Activated T-cell treated with anti-CD3 and anti-CD28 coated beads, Interleukin-2, amount 50 U/mL, for 72 hours (primary cell): ENCODE results near the gene CAMSAP1. TPM values are rescaled to one million over a fixed set of nuclear protein-coding genes. Genes with fewer than 3 reads are reported as not detected.
A peak's percentile ranks its signal among the peaks of the same experiment; 100 is the strongest.
"Not testable (repeated sequence)": the region's sequence is repeated elsewhere in the genome, so short reads cannot be mapped to it uniquely, and the experiment has no call there.

Experiments
- ATAC-seq, 2 donors: fragments of 150-1000 bp; cut with Tn5 transposase; replicated peaks in 1 of 2; 2 replicates each; pipeline ENCODE4 v1.10.0; 2021; ENCODE audit warnings: moderate library complexity in 2 of 2, mild to moderate bottlenecking in 1 of 2
- DNase-seq, 2 donors: peaks; one replicate each; pipeline ENCODE4 v3.0.0; 2021 to 2022; ENCODE audit warnings: mixed read lengths in 1 of 2
- H3K27ac Mint-ChIP-seq: one replicate; pipeline ENCODE4 v1.8.0; 2022; ENCODE audit warnings: mild to moderate bottlenecking, moderate library complexity, mixed read lengths
- H3K27me3 Mint-ChIP-seq: one replicate; pipeline ENCODE4 v1.8.0; 2022; ENCODE audit warnings: low read depth, mixed read lengths
- H3K36me3 Mint-ChIP-seq, 2 donors: one replicate each; pipeline ENCODE4 v1.8.0; 2022; ENCODE audit warnings: mixed read lengths in 2 of 2, mild to moderate bottlenecking in 1 of 2; ENCODE audit not compliant: insufficient read depth in 2 of 2
- H3K4me1 Mint-ChIP-seq: one replicate; pipeline ENCODE4 v1.8.0; 2022; ENCODE audit warnings: low read depth, mixed read lengths
- H3K4me3 Mint-ChIP-seq, 2 donors: one replicate each; pipeline ENCODE4 v1.8.0; 2022; ENCODE audit warnings: mild to moderate bottlenecking in 2 of 2, mixed read lengths in 2 of 2, moderate library complexity in 2 of 2
- H3K9me3 Mint-ChIP-seq, 2 donors: one replicate each; pipeline ENCODE4 v1.8.0; 2022; ENCODE audit warnings: mixed read lengths in 2 of 2
- total RNA-seq, 2 donors: library from RNA; stranded (reverse); gene quantifications; one replicate each; pipeline ENCODE4 v1.2.3, GENCODE V29; 2022

The CAMSAP1 gene
- total RNA-seq, 2 donors from 2014 or later = 42.2 to 53.4 TPM

DNA sequence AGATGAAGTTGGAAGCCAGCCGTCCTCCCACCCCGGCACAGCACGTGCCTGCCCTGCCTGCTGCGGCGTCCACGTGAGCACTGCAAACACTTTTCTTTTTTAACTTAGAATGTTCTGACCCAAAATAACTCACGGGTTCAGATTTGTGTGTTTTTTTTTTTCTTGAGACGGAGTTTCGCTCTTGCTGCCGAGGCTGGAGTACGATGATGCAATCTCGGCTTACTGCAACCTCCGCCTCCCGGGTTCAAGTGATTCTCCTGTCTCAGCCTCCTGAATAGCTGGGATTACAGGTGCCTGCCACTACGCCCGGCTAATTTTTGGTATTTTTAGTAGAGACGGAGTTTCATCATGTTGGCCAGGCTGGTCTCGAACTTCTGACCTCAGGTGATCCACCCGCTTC is 39.8 kb upstream of the CAMSAP1 start:
- H3K4me1 Mint-ChIP-seq, H3K9me3 Mint-ChIP-seq, H3K4me3 Mint-ChIP-seq, H3K27ac Mint-ChIP-seq, H3K27me3 Mint-ChIP-seq, ATAC-seq, DNase-seq: not testable (repeated sequence)
- peaks cover 9 to 33% of the 10 kb centered on the region in 2 donors for H3K36me3 Mint-ChIP-seq

DNA sequence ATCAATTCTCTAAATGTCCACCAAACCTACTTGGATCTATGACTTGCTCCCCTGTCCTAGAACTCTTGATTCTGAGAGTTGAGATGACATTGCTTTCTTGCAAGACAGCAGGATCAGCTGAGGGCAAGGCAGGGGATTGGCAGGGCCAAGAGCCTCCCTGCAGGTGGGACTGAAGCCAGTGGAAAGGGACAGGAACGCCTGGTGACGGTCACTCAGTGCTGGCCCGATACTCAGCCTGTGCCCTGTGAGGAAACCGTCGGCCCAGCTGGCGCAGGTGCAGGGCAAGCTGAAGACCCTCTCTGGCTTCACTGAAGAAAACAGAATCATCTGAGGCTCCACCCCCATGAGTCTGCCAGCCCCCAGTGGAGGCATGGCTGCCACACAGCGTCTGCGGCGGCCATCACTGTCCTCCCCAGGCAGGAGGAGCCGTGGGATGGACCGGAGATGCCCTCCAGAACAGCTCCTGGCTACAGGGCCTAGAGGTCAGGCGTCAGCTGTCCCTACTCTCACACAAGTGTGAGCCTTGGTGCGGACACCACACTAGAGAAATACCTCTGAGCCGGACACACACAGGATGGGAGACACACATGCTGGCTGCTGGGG is 39.1 kb upstream of the CAMSAP1 start:
- Mint-ChIP-seq H3K27ac (no peak overlapping the region), H3K4me1 (peaks cover 4% of the 10 kb centered on the region), H3K4me3 (no peak overlapping the region), H3K36me3 (peaks cover 13 to 36% of the 10 kb centered on the region in 2 donors), H3K9me3 (no peaks in the 10 kb centered on the region), H3K27me3 (no peaks in the 10 kb centered on the region)
- no peak for DNase-seq
- ATAC-seq = no peak

GRCh38 chr9:135945969-135946368 is 38.6 kb upstream of the CAMSAP1 start:
- H3K27ac Mint-ChIP-seq = no peak overlapping the region
- no peaks in the 10 kb centered on the region for H3K9me3 Mint-ChIP-seq

GRCh38 chr9:135944444-135945252 is 37.3 kb upstream of the CAMSAP1 start:
- ATAC-seq = no peak
- Mint-ChIP-seq H3K9me3 (no peaks in the 10 kb centered on the region), H3K4me3 (no peak overlapping the region), H3K36me3 (peaks cover 13 to 32% of the 10 kb centered on the region in 2 donors), H3K4me1 (peaks cover 8% of the 10 kb centered on the region), H3K27ac (no peak overlapping the region), H3K27me3 (no peaks in the 10 kb centered on the region)
- DNase-seq = no peak

More at GRCh38 chr9:135945969-135946368, 38.6 kb upstream of the CAMSAP1 start:
- peaks cover 4% of the 10 kb centered on the region for H3K4me1 Mint-ChIP-seq
- H3K27me3 Mint-ChIP-seq = no peaks in the 10 kb centered on the region
- H3K4me3 Mint-ChIP-seq = no peak overlapping the region
- peaks cover 13 to 36% of the 10 kb centered on the region in 2 donors for H3K36me3 Mint-ChIP-seq
- no peak for ATAC-seq
- no peak for DNase-seq

DNA sequence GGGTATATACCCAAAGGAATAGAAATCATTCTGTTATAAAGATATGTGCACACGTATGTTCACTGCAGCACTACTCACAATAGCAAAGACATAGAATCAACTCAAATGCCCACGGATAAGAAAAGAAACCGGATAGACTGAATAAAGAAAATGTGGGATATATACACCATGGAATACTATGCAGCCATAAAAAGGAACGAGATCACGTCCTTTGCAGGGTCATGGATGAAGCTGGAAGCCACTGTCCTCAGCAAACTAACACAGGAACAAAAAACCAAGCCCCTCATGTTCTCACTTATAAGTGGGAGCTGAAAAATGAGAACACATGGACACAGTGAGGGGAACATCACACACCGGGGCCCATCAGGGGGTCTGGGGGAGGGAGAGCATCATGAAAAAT is 36.3 kb upstream of the CAMSAP1 start:
- not testable (repeated sequence) for H3K27ac Mint-ChIP-seq, H3K9me3 Mint-ChIP-seq, ATAC-seq, H3K27me3 Mint-ChIP-seq, DNase-seq, H3K4me3 Mint-ChIP-seq
- peaks cover 17 to 29% of the 10 kb centered on the region in 2 donors for H3K36me3 Mint-ChIP-seq
- H3K4me1 Mint-ChIP-seq = peaks cover 14% of the 10 kb centered on the region

GRCh38 chr9:135941288-135941995 is 34.1 kb upstream of the CAMSAP1 start:
- H3K27ac Mint-ChIP-seq = no peak overlapping the region
- peaks cover 19 to 38% of the 10 kb centered on the region in 2 donors for H3K36me3 Mint-ChIP-seq
- no peak for ATAC-seq
- H3K27me3 Mint-ChIP-seq = no peaks in the 10 kb centered on the region
- no peak overlapping the region for H3K4me3 Mint-ChIP-seq
- no peak for DNase-seq
- peaks cover 20% of the 10 kb centered on the region for H3K4me1 Mint-ChIP-seq
- peaks cover 0 to 4% of the 10 kb centered on the region in 2 donors for H3K9me3 Mint-ChIP-seq

DNA sequence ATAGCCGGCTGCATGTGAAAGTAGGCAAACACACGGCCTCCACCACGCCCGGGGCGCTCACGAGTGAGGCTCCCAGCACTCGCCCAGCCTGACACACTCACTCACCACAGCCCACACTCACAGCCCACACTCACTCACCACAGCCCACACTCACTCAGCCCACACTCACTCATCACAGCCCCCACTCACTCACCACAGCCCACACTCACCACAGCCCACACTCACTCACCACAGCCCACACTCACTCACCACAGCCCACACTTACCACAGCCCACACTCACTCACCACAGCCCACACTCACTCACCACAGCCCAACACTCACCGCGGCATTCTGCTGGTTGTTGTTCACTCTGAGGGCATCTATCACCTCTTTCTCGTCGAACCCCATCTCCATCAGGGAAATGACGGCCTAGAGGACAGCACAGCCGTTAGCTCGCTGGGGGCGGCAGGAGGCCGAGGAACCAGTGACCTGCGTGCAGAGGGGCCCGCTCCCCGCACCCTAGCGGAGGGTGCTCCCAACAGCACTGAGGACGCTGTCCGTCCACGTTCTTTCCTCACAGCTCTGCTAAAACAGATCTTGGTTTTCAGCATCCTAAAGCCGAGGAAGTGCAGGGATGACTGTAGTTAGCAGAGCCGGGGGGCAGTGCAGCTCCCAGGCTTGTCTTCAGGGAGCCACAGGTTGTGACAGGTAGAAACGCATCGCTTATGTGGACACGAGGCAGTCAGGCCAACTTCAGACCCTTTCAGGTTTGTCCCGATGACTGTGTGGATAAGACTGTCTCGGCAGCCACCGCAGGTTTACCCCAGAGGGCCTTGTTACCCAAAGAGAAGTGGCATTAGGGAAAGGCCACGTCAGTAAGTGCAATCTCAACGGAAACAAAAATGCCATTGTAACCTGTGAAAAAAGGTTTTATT is 32.3 kb upstream of the CAMSAP1 start:
- Mint-ChIP-seq H3K27ac (peak overlapping the region; percentile 99), H3K4me1 (peaks cover 20% of the 10 kb centered on the region), H3K36me3 (peaks cover 20 to 39% of the 10 kb centered on the region in 2 donors), H3K4me3 (peak overlapping the region; percentile 10 to 50), H3K27me3 (no peaks in the 10 kb centered on the region), H3K9me3 (peaks cover 0 to 4% of the 10 kb centered on the region in 2 donors)
- DNase-seq (peak; percentile 82 to 84), ATAC-seq (peak; percentile 92 to 98)

DNA sequence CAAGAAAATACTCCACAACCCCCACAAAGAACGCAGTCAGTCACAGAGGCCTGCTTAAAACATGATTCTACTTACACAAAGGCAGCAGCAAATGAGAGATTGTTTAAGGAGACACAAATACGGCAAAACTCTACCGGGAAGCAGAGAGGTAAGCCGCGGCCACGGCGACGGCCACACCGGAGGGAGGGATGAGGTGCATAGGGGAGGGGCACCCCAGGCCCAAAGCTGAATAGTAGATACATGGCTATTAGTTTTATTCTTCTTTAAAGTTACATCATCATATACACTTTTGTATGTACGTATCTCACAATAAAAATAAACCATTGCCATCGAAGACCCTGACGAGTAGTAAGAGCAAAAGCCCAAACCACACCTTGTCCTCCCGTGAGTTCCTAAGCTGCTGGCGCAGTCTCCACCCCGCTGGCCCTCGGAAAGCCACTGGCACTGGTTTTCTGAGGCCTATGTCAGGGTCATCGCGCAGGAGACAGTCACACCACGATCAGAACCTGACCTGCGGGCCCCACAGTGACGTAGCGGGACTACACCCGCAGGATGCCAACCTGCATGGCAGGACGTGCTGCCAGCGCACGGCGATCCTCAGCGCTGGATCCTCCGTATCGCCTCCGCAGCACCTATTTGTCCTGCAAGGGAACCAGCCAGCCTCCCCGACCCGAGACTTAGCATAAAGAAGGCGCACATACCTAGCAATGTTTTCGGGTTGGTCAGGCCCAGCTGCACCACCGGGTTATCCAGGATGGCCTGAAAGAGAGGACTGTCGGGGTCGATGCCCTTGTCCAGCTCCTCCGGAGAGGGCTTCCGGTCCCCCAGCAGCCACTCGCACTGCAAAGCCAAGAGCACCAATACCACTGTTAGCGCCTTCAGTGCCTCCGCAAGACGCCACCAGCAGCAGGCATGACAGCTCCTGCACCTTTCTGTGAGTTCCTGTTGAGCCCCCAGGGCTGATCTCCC is 30.5 kb upstream of the CAMSAP1 start:
- H3K36me3 Mint-ChIP-seq = peaks cover 14 to 36% of the 10 kb centered on the region in 2 donors
- H3K4me3 Mint-ChIP-seq = no peak overlapping the region
- no peak for DNase-seq

GRCh38 chr9:135933114-135933513 is 25.8 kb upstream of the CAMSAP1 start:
- ATAC-seq (no peak), DNase-seq (no peak)
- Mint-ChIP-seq H3K4me1 (peaks cover 4% of the 10 kb centered on the region), H3K36me3 (peaks cover 8 to 35% of the 10 kb centered on the region in 2 donors), H3K27me3 (no peaks in the 10 kb centered on the region), H3K9me3 (no peaks in the 10 kb centered on the region), H3K27ac (no peak overlapping the region), H3K4me3 (no peak overlapping the region)

More for the DNA sequence above, 30.5 kb upstream of the CAMSAP1 start:
- Mint-ChIP-seq H3K4me1 (peaks cover 20% of the 10 kb centered on the region), H3K9me3 (peaks cover 0 to 4% of the 10 kb centered on the region in 2 donors), H3K27me3 (no peaks in the 10 kb centered on the region), H3K27ac (peak overlapping the region; percentile 72)
- ATAC-seq = no peak

DNA sequence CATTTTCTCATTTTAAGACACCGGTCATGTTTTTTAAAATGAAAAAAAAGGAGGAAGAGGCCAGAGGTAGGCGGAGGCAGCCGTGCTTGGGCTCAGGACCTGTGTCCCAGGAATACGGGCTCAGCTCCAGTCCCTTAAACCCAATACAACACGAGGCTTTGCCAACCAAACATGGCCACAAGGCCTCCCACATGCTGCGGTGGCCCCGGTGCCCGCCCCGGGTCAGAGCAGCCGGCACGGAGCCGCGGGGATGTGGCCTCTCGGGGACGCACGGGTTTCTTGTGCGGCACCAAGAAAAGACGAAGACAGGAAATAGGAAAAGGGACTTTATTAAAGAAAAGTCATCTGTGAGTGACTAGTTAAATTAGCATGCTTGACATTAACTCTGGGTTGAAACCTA is 25.3 kb upstream of the CAMSAP1 start:
- H3K36me3 Mint-ChIP-seq = peaks cover 7 to 35% of the 10 kb centered on the region in 2 donors
- DNase-seq = no peak
- H3K4me3 Mint-ChIP-seq = no peak overlapping the region
- H3K27me3 Mint-ChIP-seq = no peaks in the 10 kb centered on the region
- H3K4me1 Mint-ChIP-seq = peaks cover 8% of the 10 kb centered on the region
- H3K27ac Mint-ChIP-seq = no peak overlapping the region
- no peaks in the 10 kb centered on the region for H3K9me3 Mint-ChIP-seq
- no peak for ATAC-seq

DNA sequence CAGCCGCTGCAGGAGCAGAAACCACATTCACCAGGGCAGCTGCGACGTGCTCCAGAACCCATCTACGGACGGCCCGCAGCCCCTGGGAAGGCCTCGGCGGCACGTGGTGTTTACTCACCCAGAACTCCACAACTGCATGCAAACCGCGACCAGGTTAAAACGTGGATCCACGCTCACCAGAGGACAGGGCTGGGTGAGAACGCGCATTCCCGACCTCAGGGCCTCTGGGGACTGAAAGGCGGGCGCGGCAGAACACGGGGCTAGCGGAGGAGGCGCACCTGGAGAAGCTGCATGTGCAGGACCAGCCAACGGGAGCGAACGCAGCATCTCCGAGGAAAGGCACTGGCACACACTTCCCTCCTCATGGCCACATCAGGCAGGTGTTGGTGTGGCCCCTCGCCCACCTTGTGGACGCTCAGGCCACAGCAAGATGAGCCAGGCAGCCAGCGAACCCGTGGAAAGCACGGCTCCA is 24.0 kb upstream of the CAMSAP1 start:
- ATAC-seq = no peak
- peaks cover 5 to 22% of the 10 kb centered on the region in 2 donors for H3K36me3 Mint-ChIP-seq
- H3K4me1 Mint-ChIP-seq = peaks cover 21% of the 10 kb centered on the region

More for the DNA sequence above, 24.0 kb upstream of the CAMSAP1 start:
- DNase-seq = no peak
- Mint-ChIP-seq H3K27ac (no peak overlapping the region), H3K27me3 (no peaks in the 10 kb centered on the region), H3K4me3 (no peak overlapping the region), H3K9me3 (no peaks in the 10 kb centered on the region)
